ENCODE results near the gene AGO3. TPM values are rescaled to one million over a fixed set of nuclear protein-coding genes. Genes with fewer than 3 reads are reported as not detected.

AGO3 gene
- total RNA-seq, 2 experiments from 2014 or later: 26.1 to 29.8 TPM

- CTCF ChIA-PET: interaction anchor here (1.0 to 1.2 kb wide), 3 partner anchors 9 to 196 kb away, joined by 3 read pairs; partner anchors contain the start of gene TRAPPC3
Measured at GRCh38 chr1:36089393-36090121, 158.7 kb downstream of the AGO3 start.

GRCh38 chr1:36091141-36091540 is 160.2 kb downstream of the AGO3 start:
- ChIA-PET POLR2A (no interaction called here), CTCF (no interaction called here)

More at GRCh38 chr1:36089393-36090121, 158.7 kb downstream of the AGO3 start:
- POLR2A ChIA-PET: interaction anchor here (0.6 to 0.9 kb wide), 2 partner anchors 102 to 158 kb away, joined by 3 to 4 read pairs; partner anchors contain the start of gene AGO3

- CTCF ChIA-PET: interaction anchor here (0.6 to 1.3 kb wide), 2 partner anchors 43 to 101 kb away, joined by 3 read pairs; no protein-coding TSS in a partner anchor
- POLR2A ChIA-PET: no interaction called here
Measured at GRCh38 chr1:36091698-36092097, 160.8 kb downstream of the AGO3 start.

- POLR2A ChIA-PET: no interaction called here
- CTCF ChIA-PET: interaction anchor here (0.6 to 1.3 kb wide), 2 partner anchors 43 to 100 kb away, joined by 3 read pairs; no protein-coding TSS in a partner anchor
Measured at GRCh38 chr1:36092166-36092797, 161.4 kb downstream of the AGO3 start.

GRCh38 chr1:36092798-36093185 is 161.9 kb downstream of the AGO3 start:
- POLR2A ChIA-PET: no interaction called here
- CTCF ChIA-PET: interaction anchor here (1.3 kb wide), 1 partner anchor 42 kb away, joined by 3 read pairs; no protein-coding TSS in a partner anchor

GRCh38 chr1:36093226-36093625 is 162.3 kb downstream of the AGO3 start:
- ChIA-PET POLR2A (interaction anchor here (0.9 kb wide), 1 partner anchor 9 kb away, joined by 4 read pairs; the partner anchor contains the start of gene TEKT2), CTCF (interaction anchor here (1.5 kb wide), 1 partner anchor 41 kb away, joined by 4 read pairs; no protein-coding TSS in a partner anchor)

GRCh38 chr1:36093929-36094328 is 163.0 kb downstream of the AGO3 start:
- ChIA-PET POLR2A (interaction anchor here (0.9 kb wide), 1 partner anchor 10 kb away, joined by 4 read pairs; the partner anchor contains the start of gene TEKT2), CTCF (interaction anchor here (1.5 kb wide), 1 partner anchor 40 kb away, joined by 4 read pairs; no protein-coding TSS in a partner anchor)

GRCh38 chr1:36094621-36095061 is 163.7 kb downstream of the AGO3 start:
- CTCF ChIA-PET: interaction anchor here (1.5 kb wide), 1 partner anchor 40 kb away, joined by 4 read pairs; no protein-coding TSS in a partner anchor
- POLR2A ChIA-PET: no interaction called here

- ChIA-PET POLR2A (no interaction called here), CTCF (interaction anchor here (1.6 to 2.6 kb wide), 2 partner anchors 39 to 92 kb away, joined by 6 to 14 read pairs; no protein-coding TSS in a partner anchor)
Measured at GRCh38 chr1:36095760-36096405, 165.0 kb downstream of the AGO3 start.

GRCh38 chr1:36096500-36097432 is 165.9 kb downstream of the AGO3 start:
- POLR2A ChIA-PET: no interaction called here

GRCh38 chr1:36097693-36098585 is 167.0 kb downstream of the AGO3 start:
- ChIA-PET CTCF (interaction anchor here (0.9 to 2.6 kb wide), 4 partner anchors 8 to 303 kb away, joined by 3 to 14 read pairs (median 4); no protein-coding TSS in a partner anchor), POLR2A (no interaction called here)

More at GRCh38 chr1:36096500-36097432, 165.9 kb downstream of the AGO3 start:
- CTCF ChIA-PET: interaction anchor here (0.6 to 2.6 kb wide), 5 partner anchors 9 to 91 kb away, joined by 3 to 14 read pairs (median 5); no protein-coding TSS in a partner anchor

- CTCF ChIA-PET: interaction anchor here (0.9 to 4.3 kb wide), 3 partner anchors 9 to 302 kb away, joined by 3 to 42 read pairs (median 3); no protein-coding TSS in a partner anchor
- POLR2A ChIA-PET: no interaction called here
Measured at GRCh38 chr1:36098650-36099365, 167.9 kb downstream of the AGO3 start.

- POLR2A ChIA-PET: no interaction called here
Measured at GRCh38 chr1:36099681-36100341, 168.9 kb downstream of the AGO3 start.

GRCh38 chr1:36100376-36100775 is 169.5 kb downstream of the AGO3 start:
- ChIA-PET POLR2A (no interaction called here), CTCF (interaction anchor here (0.8 to 4.3 kb wide), 7 partner anchors 10 to 269 kb away, joined by 3 to 42 read pairs (median 4); no protein-coding TSS in a partner anchor)

More at GRCh38 chr1:36099681-36100341, 168.9 kb downstream of the AGO3 start:
- CTCF ChIA-PET: interaction anchor here (0.6 to 4.3 kb wide), 8 partner anchors 11 to 269 kb away, joined by 3 to 42 read pairs (median 4); no protein-coding TSS in a partner anchor

- ChIA-PET CTCF (interaction anchor here (0.8 to 4.3 kb wide), 3 partner anchors 8 to 59 kb away, joined by 3 to 42 read pairs (median 3); no protein-coding TSS in a partner anchor), POLR2A (no interaction called here)
Measured at GRCh38 chr1:36101546-36101945, 170.6 kb downstream of the AGO3 start.

GRCh38 chr1:36106269-36106668 is 175.4 kb downstream of the AGO3 start:
- POLR2A ChIA-PET: no interaction called here

More at GRCh38 chr1:36106269-36106668, 175.4 kb downstream of the AGO3 start:
- CTCF ChIA-PET: interaction anchor here (0.7 to 1.4 kb wide), 2 partner anchors 43 to 549 kb away, joined by 3 to 6 read pairs; partner anchors contain the start of gene TRAPPC3
